ENCODE results near the gene PCDHA4.
"Not testable (repeated sequence)": the region's sequence is repeated elsewhere in the genome, so short reads cannot be mapped to it uniquely, and the experiment has no call there.

PCDHA4 gene

DNA sequence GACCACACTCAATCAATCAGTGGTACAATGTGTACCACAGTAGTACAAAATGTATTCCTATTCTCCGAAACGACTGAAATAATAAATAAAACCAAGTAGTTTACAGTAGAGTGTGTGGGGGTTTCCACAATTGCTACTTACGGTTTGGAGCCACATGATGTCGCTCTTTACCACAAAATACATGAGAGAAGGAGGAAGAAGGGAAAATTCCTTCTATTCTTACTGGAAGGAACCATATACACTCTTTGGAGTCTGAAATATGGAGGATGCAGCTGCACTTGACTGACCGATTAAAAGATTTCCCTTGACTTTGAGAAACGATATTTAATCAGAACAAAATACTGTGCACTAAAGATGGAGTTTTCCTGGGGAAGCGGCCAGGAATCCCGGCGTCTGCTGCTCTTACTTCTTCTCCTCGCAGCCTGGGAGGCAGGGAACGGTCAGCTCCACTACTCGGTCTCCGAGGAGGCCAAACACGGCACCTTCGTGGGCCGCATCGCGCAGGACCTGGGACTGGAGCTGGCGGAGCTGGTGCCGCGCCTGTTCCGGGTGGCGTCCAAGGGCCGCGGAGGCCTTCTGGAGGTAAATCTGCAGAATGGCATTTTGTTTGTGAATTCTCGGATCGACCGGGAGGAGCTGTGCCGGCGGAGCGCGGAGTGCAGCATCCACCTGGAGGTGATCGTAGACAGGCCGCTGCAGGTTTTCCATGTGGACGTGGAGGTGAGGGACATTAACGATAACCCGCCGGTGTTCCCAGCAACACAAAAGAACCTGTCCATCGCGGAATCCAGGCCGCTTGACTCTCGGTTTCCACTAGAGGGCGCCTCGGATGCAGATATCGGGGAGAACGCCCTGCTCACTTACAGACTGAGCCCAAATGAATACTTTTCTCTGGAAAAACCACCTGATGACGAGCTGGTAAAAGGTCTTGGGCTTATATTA lies at the start of gene PCDHA4:
PCDHA4 (plus strand) TSS at position 235 of the 942 bp plus-strand sequence.
- no peak for DNase-seq

DNA sequence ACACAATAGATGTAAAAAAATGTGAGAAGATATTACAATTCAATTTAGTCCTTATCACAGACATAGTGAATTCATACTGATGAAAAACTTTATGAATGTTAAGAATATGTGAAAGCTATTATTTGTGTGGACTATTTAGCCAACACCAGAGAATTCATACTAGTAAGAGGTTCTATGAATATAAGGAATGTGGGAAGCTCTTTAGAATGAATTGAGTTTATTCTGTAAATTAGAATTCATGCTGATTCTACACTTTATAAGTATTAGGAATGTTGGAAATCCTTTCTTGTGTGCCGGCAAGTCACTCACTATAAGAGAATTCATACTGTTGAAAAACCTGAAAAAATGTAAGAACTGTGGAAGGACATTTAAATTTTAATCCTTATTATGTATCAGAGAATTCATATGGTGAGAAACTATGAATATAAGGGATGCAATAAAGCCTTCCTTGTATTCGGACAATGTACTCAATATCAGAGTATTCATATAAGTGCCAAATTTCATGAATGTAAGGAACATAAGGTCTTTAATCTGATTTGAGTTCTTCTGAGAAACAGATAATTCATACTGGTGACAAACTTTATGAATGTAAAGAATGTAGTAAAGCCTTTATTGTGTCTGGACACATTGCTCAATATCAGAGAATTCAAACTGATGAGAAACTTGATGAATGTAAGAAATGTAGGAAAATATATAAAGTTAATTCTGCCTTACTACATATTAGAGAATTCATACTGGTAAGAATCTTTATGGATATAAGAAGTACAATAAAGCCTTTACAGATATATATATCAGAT lies 42.5 kb upstream of the PCDHA4 start:
- DNase-seq = no peak

DNA sequence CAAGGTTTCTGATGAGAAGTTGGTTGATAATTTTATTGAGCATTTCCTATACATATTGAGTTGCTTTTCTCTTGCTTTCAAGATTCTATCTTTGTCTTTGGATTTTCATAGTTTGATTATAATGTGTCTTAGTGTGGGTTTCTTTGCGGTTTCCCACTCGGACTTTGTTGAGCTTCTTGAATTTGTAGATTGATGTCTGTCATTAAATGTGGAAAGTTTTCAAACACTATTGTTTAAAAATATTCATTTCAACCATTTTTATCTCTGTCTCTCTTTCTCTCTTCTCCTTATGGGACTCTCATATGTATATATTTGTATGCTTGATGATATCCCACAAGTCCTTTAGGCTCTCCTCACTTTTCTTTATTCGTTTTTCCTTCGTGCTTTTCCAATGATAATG lies 39.4 kb upstream of the PCDHA4 start:
- DNase-seq = no peak

DNA sequence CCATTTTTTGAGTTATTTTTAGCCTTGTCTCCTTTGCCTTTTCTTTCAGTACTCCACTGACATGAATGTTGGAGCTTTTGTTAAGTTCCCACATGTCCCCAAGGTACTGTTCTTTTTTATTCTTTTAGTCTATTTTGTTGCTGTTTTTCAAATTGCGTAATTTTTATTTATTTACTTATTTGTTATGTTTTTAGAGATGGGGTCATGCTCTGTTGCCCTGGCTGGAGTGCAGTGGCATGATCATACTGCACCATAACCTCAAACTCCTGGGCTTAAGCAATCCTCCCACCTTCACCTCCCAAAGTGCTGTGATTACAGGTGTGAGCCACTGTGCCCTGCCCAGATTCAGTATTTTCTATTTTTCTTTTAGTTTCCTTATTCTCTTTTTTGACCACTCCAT lies 26.4 kb upstream of the PCDHA4 start:
- no peak for DNase-seq

DNA sequence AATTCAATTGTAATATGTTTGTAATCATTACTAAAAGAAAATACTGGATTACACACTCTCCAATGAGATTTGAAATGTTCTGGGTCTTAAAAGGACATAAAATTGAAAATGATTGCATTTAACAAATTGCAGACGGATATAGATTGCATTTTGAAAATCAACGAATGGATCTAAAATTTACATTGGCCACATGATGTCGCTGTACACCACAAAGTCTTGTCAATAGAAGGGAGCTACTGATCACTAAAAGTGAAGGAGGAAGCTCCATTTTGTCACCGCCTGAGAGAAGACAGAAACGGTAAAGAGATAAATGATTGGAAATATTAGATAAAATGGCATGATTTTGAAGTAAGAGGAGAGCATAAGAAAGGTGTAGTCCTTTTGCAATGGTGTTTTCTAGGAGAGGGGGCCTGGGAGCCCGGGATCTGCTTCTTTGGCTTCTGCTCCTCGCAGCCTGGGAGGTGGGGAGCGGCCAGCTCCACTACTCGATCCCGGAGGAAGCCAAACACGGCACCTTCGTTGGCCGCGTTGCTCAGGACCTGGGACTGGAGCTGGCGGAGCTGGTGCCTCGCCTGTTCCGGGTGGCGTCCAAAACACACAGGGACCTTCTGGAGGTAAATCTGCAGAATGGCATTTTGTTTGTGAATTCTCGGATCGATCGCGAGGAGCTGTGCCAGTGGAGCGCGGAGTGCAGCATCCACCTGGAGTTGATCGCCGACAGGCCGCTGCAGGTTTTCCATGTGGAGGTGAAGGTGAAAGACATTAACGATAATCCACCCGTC lies 20.8 kb upstream of the PCDHA4 start, which contains the start of gene PCDHA1:
PCDHA1 (plus strand) TSS at position 236 of the 782 bp plus-strand sequence.
- DNase-seq = no peak

DNA sequence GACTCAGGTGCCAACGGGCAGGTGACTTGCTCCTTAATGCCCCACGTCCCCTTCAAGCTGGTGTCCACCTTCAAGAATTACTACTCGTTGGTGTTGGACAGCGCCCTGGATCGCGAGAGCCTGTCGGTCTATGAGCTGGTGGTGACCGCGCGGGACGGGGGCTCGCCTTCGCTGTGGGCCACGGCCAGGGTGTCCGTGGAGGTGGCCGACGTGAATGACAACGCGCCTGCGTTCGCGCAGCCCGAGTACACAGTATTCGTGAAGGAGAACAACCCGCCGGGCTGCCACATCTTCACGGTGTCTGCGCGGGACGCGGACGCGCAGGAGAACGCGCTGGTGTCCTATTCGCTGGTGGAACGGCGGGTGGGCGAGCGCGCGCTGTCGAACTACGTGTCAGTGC lies 19.4 kb upstream of the PCDHA4 start:
- not testable (repeated sequence) for DNase-seq

DNA sequence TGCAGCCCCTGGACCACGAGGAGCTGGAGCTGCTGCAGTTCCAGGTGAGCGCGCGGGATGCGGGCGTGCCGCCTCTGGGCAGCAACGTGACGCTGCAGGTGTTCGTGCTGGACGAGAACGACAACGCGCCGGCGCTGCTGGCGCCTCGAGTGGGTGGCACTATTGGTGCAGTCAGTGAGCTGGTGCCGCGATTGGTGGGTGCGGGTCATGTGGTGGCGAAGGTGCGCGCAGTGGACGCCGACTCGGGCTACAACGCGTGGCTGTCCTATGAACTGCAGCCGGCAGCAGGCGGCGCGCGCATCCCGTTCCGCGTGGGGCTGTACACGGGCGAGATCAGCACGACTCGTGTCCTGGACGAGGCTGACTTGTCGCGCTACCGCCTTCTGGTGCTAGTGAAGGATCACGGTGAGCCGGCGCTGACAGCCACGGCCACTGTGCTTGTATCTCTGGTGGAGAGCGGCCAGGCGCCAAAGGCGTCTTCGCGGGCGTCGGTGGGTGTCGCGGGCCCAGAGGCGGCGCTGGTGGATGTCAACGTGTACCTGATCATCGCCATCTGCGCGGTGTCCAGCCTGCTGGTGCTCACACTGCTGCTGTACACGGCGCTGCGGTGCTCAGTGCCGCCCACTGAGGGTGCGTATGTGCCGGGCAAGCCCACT lies 18.9 kb upstream of the PCDHA4 start:
- not testable (repeated sequence) for DNase-seq

DNA sequence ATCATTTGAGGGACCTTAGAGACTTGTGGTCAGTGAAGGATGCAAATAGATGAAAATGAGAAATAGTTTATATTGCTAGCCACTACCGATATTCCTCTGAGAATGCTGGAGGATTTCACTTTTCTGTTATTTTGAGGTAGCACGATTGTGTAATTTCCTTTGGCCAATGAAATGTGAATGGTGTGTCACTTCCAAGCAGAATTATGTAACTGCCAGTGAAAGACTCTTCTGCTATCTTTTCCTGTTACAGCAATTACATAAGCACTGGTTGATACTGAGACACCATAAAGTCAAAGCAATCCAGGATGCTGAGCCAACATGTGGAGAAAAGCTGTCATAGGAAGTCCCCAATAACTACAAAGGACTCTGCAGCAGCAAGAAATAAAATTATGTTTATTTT lies 15.8 kb upstream of the PCDHA4 start:
- DNase-seq = no peak

DNA sequence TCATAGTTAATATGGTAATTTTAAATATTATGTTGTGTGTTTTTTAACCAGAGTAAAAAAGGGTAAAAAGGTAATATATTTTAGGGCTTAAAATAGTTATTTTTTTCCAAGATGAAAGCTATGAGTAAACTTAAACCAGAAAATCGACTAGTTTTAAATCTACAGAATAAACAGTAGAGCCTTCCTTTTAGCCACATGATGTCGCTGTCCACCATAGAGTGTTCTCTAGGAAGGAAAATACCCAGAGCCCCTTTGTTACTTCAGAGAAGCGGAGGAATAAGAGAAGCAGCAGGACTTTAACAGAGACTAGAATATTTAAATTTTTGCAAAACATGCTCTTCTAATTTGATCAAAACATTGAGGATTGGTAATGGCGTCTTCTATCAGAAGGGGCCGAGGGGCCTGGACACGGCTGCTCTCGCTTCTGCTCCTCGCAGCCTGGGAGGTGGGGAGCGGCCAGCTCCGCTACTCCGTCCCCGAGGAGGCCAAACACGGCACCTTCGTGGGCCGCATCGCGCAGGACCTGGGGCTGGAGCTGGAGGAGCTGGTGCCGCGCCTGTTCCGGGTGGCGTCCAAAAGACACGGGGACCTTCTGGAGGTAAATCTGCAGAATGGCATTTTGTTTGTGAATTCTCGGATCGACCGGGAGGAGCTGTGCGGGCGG lies 12.1 kb upstream of the PCDHA4 start, which contains the start of gene PCDHA2:
PCDHA2 (plus strand) TSS at position 258 of the 664 bp plus-strand sequence.
- DNase-seq = no peak

DNA sequence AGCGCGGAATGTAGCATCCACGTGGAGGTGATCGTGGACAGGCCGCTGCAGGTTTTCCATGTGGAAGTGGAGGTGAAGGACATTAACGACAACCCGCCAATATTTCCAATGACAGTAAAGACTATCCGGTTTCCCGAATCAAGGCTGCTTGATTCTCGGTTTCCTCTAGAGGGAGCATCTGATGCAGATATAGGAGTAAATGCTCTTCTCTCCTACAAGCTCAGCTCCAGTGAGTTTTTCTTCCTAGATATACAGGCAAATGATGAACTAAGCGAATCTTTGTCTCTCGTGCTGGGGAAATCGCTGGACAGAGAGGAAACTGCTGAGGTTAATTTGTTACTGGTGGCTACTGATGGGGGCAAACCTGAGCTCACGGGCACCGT lies 11.6 kb upstream of the PCDHA4 start:
- DNase-seq = no peak

DNA sequence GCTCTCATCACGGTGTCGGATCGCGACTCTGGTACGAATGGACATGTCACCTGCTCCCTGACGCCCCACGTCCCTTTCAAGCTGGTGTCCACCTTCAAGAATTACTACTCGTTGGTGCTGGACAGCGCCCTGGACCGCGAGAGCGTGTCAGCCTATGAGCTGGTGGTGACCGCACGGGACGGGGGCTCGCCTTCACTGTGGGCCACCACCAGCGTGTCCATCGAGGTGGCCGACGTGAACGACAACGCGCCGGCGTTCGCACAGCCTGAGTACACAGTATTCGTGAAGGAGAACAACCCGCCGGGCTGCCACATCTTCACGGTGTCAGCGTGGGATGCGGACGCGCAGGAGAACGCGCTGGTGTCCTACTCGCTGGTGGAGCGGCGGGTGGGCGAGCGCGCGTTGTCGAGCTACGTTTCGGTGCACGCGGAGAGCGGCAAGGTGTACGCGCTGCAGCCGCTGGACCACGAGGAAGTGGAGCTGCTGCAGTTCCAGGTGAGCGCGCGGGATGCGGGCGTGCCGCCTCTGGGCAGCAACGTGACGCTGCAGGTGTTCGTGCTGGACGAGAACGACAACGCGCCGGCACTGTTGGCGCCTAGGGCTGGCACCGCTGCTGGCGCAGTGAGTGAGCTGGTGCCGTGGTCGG lies 10.7 kb upstream of the PCDHA4 start:
- not testable (repeated sequence) for DNase-seq

DNA sequence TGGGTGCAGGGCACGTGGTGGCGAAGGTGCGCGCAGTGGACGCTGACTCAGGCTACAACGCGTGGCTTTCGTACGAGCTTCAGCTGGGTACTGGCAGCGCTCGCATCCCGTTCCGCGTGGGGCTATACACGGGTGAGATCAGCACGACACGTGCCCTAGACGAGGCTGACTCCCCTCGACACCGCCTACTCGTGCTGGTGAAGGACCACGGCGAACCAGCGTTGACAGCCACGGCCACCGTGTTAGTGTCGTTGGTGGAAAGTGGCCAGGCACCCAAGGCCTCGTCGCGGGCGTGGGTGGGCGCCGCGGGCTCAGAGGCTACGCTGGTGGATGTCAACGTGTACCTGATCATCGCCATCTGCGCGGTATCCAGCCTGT lies 10.2 kb upstream of the PCDHA4 start:
- no peak for DNase-seq

DNA sequence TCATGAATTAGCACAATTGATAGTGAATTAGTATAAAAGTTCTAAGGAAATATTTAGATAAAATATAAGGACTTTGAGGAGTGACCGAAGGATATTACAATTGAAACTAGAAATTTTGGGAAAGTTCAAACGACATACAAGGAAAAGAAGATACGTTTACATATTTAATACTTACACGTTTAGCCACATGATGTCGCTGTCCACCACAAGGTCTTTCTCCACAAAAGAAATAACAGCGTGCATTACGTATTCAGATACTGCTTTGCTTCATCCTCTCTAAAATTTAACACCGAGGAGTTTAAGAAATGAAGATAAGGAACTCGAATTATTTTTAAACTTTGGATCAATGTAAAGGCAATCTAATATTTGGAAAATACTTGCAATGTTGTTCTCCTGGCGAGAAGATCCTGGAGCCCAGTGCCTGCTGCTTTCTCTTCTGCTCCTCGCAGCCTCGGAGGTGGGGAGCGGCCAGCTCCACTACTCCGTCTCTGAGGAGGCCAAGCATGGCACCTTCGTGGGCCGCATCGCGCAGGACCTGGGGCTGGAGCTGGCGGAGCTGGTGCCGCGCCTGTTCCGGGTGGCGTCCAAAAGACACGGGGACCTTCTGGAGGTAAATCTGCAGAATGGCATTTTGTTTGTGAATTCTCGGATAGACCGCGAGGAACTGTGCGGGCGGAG lies 5.9 kb upstream of the PCDHA4 start, which contains the start of gene PCDHA3:
PCDHA3 (plus strand) TSS at position 242 of the 678 bp plus-strand sequence.
- DNase-seq = no peak

DNA sequence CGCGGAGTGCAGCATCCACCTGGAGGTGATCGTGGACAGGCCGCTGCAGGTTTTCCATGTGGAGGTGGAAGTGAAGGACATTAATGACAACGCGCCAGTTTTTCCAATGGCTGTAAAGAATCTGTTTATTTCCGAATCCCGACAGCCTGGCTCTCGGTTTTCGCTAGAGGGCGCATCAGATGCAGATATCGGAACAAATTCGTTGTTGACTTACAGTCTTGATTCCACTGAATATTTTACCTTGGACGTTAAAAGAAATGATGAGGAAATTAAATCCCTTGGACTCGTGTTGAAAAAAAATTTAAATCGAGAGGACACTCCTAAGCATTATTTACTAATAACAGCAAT lies 5.4 kb upstream of the PCDHA4 start:
- no peak for DNase-seq

DNA sequence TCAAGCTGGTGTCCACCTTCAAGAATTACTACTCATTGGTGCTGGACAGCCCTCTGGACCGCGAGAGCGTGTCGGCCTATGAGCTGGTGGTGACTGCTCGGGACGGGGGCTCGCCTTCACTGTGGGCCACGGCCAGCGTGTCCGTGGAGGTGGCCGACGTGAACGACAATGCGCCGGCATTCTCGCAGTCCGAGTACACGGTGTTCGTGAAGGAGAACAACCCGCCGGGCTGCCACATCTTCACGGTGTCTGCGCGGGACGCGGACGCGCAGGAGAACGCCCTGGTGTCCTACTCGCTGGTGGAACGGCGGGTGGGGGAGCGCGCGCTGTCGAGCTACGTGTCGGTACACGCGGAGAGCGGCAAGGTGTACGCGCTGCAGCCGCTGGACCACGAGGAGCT lies 4.5 kb upstream of the PCDHA4 start:
- not testable (repeated sequence) for DNase-seq

DNA sequence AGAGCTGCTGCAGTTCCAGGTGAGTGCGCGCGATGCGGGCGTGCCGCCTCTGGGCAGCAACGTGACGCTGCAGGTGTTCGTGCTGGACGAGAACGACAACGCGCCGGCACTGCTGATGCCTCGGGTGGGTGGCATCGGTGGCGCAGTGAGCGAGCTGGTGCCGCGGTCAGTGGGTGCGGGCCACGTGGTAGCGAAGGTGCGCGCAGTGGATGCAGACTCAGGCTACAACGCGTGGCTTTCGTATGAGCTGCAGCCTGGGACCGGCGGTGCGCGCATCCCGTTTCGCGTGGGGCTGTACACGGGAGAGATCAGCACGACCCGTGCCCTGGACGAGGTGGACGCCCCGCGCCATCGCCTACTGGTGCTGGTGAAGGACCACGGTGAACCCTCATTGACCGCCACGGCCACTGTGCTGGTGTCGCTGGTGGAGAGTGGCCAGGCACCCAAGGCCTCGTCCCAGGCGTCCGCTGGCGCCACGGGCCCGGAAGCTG lies 4.0 kb upstream of the PCDHA4 start:
- no peak for DNase-seq

DNA sequence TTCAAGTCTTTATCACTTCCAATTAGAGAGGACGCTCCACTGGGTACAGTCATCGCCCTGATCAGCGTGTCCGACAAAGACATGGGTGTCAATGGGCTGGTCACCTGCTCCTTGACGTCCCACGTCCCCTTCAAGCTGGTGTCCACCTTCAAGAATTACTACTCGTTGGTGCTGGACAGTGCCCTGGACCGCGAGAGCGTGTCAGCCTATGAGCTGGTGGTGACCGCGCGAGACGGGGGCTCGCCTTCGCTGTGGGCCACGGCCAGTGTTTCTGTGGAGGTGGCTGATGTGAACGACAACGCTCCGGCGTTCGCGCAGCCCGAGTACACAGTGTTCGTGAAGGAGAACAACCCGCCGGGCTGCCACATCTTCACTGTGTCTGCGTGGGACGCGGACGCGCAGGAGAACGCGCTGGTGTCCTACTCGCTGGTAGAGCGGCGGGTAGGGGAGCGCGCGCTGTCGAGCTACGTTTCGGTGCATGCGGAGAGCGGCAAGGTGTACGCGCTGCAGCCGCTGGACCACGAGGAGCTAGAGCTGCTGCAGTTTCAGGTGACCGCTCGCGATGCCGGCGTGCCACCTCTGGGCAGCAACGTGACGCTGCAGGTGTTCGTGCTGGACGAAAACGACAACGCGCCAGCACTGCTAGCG lies 1.5 kb downstream of the PCDHA4 start:
- not testable (repeated sequence) for DNase-seq

DNA sequence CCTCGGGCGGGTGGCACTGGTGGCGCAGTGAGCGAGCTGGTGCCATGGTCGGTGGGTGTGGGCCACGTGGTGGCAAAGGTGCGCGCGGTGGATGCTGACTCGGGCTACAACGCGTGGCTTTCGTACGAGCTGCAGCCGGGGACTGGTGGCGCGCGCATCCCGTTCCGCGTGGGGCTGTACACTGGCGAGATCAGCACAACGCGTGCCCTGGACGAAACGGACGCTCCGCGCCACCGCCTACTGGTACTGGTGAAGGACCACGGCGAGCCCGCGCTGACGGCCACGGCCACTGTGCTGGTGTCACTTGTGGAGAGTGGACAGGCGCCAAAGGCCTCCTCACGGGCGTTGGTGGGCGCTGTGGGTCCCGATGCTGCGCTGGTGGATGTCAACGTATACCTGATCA lies 2.0 kb downstream of the PCDHA4 start:
- no peak for DNase-seq

DNA sequence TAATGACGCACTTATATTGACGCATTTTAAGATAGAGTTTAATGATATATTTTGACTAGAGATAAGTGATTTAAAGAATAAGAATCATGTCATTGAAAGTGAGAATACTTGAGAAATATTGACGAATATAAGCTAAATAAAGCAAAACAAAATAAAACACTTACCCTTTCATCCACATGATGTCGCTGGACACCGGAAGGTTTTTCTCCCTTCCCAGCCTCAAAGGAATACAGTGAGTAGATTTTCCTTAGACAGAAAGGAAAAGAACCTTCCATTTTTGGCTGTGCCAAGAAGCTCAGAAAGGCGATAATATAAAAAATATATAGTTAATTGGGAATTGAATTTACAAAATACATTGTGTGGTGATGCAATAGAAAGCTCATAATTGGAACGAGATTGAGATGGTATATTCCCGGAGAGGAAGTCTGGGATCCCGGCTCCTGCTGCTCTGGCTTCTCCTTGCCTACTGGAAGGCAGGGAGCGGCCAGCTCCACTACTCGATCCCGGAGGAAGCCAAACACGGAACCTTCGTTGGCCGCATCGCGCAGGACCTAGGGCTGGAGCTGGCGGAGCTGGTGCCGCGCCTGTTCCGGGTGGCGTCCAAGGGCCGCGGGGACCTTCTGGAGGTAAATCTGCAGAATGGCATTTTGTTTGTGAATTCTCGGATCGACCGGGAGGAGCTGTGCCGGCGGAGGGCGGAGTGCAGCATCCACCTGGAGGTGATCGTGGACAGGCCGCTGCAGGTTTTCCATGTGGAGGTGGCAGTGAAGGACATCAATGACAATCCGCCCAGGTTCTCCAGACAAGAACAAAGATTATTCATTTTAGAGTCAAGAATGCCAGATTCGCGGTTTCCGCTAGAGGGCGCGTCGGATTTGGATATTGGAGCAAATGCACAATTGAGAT lies 14.8 kb downstream of the PCDHA4 start, which contains the start of gene PCDHA5:
PCDHA5 (plus strand) TSS at position 239 of the 906 bp plus-strand sequence.
- no peak for DNase-seq
